Urothelium cell line (cell line): ENCODE data around the gene MAP4K2.

ENCODE experiments used
- DNase-seq: peaks from one replicate; pipeline ENCODE4 v3.0.0; 2011; ENCODE audit warnings: low spot score, mixed read lengths
- FAIRE-seq: peaks from 2 replicates; lab custom pipeline; 2011; peaks lifted over from hg19 to GRCh38; lab: Jason Lieb, UNC

The MAP4K2 gene

GRCh38 chr11:64839335-64839734, 36.3 kb upstream of the MAP4K2 start:
- no peak for FAIRE-seq
- no peak for DNase-seq

- DNase-seq = no peak
- no peak for FAIRE-seq
These were observed 35.8 kb upstream of the MAP4K2 start for GRCh38 chr11:64838600-64839334.

GRCh38 chr11:64837887-64838351, 34.9 kb upstream of the MAP4K2 start:
- no peak for DNase-seq

GRCh38 chr11:64836448-64837072, 33.5 kb upstream of the MAP4K2 start:
- no peak for FAIRE-seq
- no peak for DNase-seq

More at GRCh38 chr11:64837887-64838351, 34.9 kb upstream of the MAP4K2 start:
- no peak for FAIRE-seq

- DNase-seq (no peak), FAIRE-seq (no peak)
These were observed 32.8 kb upstream of the MAP4K2 start for GRCh38 chr11:64835616-64836447.

GRCh38 chr11:64834723-64835615, 32.0 kb upstream of the MAP4K2 start:
- DNase-seq (peak; percentile 94), FAIRE-seq (peak; percentile 99)

- DNase-seq (no peak), FAIRE-seq (no peak)
These were observed 31.2 kb upstream of the MAP4K2 start for GRCh38 chr11:64834031-64834722.

GRCh38 chr11:64833509-64833908, 30.5 kb upstream of the MAP4K2 start:
- DNase-seq (no peak), FAIRE-seq (no peak)

- FAIRE-seq = no peak
- no peak for DNase-seq
These were observed 30.1 kb upstream of the MAP4K2 start for GRCh38 chr11:64833198-64833502.

GRCh38 chr11:64832467-64833197, 29.6 kb upstream of the MAP4K2 start:
- FAIRE-seq = no peak

GRCh38 chr11:64831411-64831891, 28.4 kb upstream of the MAP4K2 start:
- FAIRE-seq (no peak), DNase-seq (no peak)

More at GRCh38 chr11:64832467-64833197, 29.6 kb upstream of the MAP4K2 start:
- DNase-seq = no peak

GRCh38 chr11:64829536-64830251, 26.7 kb upstream of the MAP4K2 start:
- no peak for FAIRE-seq
- no peak for DNase-seq

GRCh38 chr11:64827451-64827839, 24.4 kb upstream of the MAP4K2 start:
- FAIRE-seq = peak; percentile 40
- no peak for DNase-seq

- DNase-seq (no peak), FAIRE-seq (no peak)
These were observed 23.8 kb upstream of the MAP4K2 start for GRCh38 chr11:64826578-64827450.

- FAIRE-seq (no peak), DNase-seq (no peak)
These were observed 23.0 kb upstream of the MAP4K2 start for GRCh38 chr11:64826062-64826461.

- FAIRE-seq (no peak), DNase-seq (no peak)
These were observed 20.6 kb upstream of the MAP4K2 start for GRCh38 chr11:64823568-64824119.

GRCh38 chr11:64817476-64817875, 14.5 kb upstream of the MAP4K2 start:
- DNase-seq = no peak
- no peak for FAIRE-seq
